Left ventricle myocardium inferior (tissue), 1 donor: Measurements from ENCODE around the gene AEBP2. TPM values are rescaled to one million over a fixed set of nuclear protein-coding genes. Genes with fewer than 3 reads are reported as not detected.

Source experiments
- DNase-seq: peaks from one replicate; pipeline ENCODE4 v3.0.0-alpha.2; 2020
- H3K27ac ChIP-seq: fragments of 200-600 bp; replicated peaks from 2 replicates; pipeline ENCODE4 v1.8.0; 2021
- H3K27me3 ChIP-seq: fragments of 200-600 bp; 2 replicates; pipeline ENCODE4 v1.8.0; 2021; ENCODE audit warnings: low read depth
- H3K36me3 ChIP-seq: fragments of 200-600 bp; 2 replicates; pipeline ENCODE4 v1.8.0; 2021
- H3K4me1 ChIP-seq: fragments of 200-600 bp; 2 replicates; pipeline ENCODE4 v1.8.0; 2021
- H3K4me3 ChIP-seq: fragments of 200-600 bp; 2 replicates; pipeline ENCODE4 v1.8.0; 2021; ENCODE audit warnings: mild to moderate bottlenecking, moderate library complexity
- H3K9me3 ChIP-seq: fragments of 200-600 bp; replicated peaks from 2 replicates; pipeline ENCODE4 v1.8.0; 2021
- CTCF ChIP-seq: fragments of 200-600 bp; IDR thresholded peaks from 2 replicates; pipeline ENCODE4 v1.8.0; 2021; ENCODE audit warnings: antibody characterized with exemption, mild to moderate bottlenecking, borderline replicate concordance
- intact Hi-C: fragments of 100-400 bp; cut with micrococcal nuclease; formaldehyde crosslinking; loops from one replicate; pipeline ENCODE4 v1.11.0; 2022
- total RNA-seq: library from RNA; stranded (reverse); fragmentation: NEBNext Ultra II Directional; extraction: Animal tissue kit (Norgen Biotek cat#: 25700); gene quantifications from one replicate; pipeline ENCODE4 v1.2.1, GENCODE V29; 2021
- donor health status: DM: no; HTN: yes; CAD: no; lungs with severe emphysema.

AEBP2 gene
- total RNA-seq, 1 donor from 2014 or later: 22.8 TPM

GRCh38 chr12:19544353-19544752, 105.1 kb downstream of the AEBP2 start:
- H3K27me3 ChIP-seq: no peaks in the 10 kb centered on the region
- H3K4me3 ChIP-seq: no peak overlapping the region
- DNase-seq: no peak
- intact Hi-C loops: no loop called here
- TF ChIP-seq CTCF: no peak
- no peak overlapping the region for H3K27ac ChIP-seq
- peaks cover 12% of the 10 kb centered on the region for H3K9me3 ChIP-seq
- no peaks in the 10 kb centered on the region for H3K36me3 ChIP-seq
- peaks cover 33% of the 10 kb centered on the region for H3K4me1 ChIP-seq

- intact Hi-C loops: no loop called here
- DNase-seq: no peak
These were observed 106.0 kb downstream of the AEBP2 start for GRCh38 chr12:19545301-19545700.

GRCh38 chr12:19546027-19546426, 106.7 kb downstream of the AEBP2 start:
- Histone ChIP-seq H3K36me3 (no peaks in the 10 kb centered on the region), H3K27ac (peak overlapping the region; percentile 72), H3K4me1 (peaks cover 33% of the 10 kb centered on the region), H3K4me3 (peak overlapping the region; percentile 38), H3K27me3 (no peaks in the 10 kb centered on the region), H3K9me3 (peaks cover 7% of the 10 kb centered on the region)
- no peak for DNase-seq
- TF ChIP-seq CTCF: no peak
- intact Hi-C loops: no loop called here

More at GRCh38 chr12:19545301-19545700, 106.0 kb downstream of the AEBP2 start:
- Histone ChIP-seq H3K36me3 (no peaks in the 10 kb centered on the region), H3K27ac (peak overlapping the region; percentile 72), H3K9me3 (peaks cover 12% of the 10 kb centered on the region), H3K4me3 (no peak overlapping the region), H3K27me3 (no peaks in the 10 kb centered on the region), H3K4me1 (peaks cover 33% of the 10 kb centered on the region)
- no peak for TF ChIP-seq CTCF

- intact Hi-C loops: no loop called here
- Histone ChIP-seq H3K27ac (peak overlapping the region; percentile 72), H3K4me3 (peak overlapping the region; percentile 38), H3K36me3 (no peaks in the 10 kb centered on the region), H3K4me1 (peaks cover 33% of the 10 kb centered on the region), H3K27me3 (no peaks in the 10 kb centered on the region), H3K9me3 (peaks cover under 1% of the 10 kb centered on the region)
- DNase-seq: no peak
- no peak for TF ChIP-seq CTCF
These were observed 107.4 kb downstream of the AEBP2 start for GRCh38 chr12:19546611-19547162.

- Histone ChIP-seq H3K27me3 (no peaks in the 10 kb centered on the region), H3K4me1 (peaks cover 34% of the 10 kb centered on the region), H3K27ac (peak overlapping the region; percentile 72), H3K9me3 (no peaks in the 10 kb centered on the region), H3K4me3 (no peak overlapping the region), H3K36me3 (no peaks in the 10 kb centered on the region)
- intact Hi-C loops: no loop called here
- DNase-seq: no peak
- TF ChIP-seq CTCF: no peak
These were observed 108.0 kb downstream of the AEBP2 start for GRCh38 chr12:19547271-19547671.
